GM18868 (cell line): Measurements from ENCODE around the gene UCHL3.

Source experiments
- ATAC-seq: cut with Tn5 transposase; IDR thresholded peaks from one replicate; pipeline ENCODE4 v1.9.1; 2021; ENCODE audit warnings: mild to moderate bottlenecking, moderate library complexity; ENCODE audit not compliant: unreplicated experiment

UCHL3 gene

DNA sequence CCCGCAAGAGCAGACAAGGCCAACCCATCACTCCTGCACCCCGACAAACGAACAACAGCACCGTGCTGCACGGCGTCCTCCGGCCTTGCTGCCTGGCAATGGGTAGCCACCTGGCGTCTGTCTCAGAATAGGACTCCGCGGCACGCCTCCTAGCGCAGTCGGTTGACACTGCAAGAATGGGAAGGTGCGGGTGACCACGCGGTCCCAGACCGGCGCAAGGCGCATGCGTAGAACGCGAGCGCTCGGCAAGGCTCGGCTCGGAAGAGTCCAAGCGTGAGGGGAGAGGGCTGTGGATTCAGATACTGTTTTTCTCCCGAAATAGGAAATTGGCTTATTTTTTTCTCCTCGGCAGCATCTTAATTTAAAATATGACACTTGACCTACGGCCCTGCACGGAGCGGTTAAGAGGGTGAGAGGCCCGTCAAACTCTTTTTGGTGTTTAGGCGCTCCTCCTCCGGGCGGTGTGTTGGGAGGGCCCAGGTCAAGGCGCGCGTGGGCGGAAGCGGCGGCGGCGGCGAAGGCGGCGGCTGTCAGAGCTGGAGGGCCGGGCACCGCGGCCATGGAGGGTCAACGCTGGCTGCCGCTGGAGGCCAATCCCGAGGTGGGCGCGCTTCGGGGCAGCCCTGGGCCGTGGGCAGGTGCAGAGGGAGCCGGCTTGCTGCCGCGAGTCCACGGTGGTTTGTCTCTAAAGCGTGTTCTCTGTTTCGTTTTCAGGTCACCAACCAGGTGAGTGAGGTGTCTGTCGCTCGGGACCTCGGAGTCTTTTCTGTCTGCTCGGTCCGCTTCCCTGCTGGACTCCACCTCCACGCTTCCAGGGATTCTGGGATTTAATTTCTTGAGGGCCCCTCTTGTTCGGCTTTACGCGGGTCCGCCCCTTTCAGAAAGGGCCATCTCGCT, at the start of gene UCHL3:
Gene UCHL3, plus strand, starts transcription at position 530 of the 897 bp plus-strand sequence. Its CDS starts 30 bp downstream, at position 560.
- peak; percentile 97 for ATAC-seq

- no peak for ATAC-seq
Measured at GRCh38 chr13:75505327-75505726, 44.3 kb upstream of the UCHL3 start.

GRCh38 chr13:75506018-75506417, 43.6 kb upstream of the UCHL3 start:
- ATAC-seq, result no peak

- ATAC-seq, result peak; percentile 48
Measured at GRCh38 chr13:75507027-75508001, 42.3 kb upstream of the UCHL3 start.

GRCh38 chr13:75508002-75508548, 41.5 kb upstream of the UCHL3 start:
- no peak for ATAC-seq

DNA sequence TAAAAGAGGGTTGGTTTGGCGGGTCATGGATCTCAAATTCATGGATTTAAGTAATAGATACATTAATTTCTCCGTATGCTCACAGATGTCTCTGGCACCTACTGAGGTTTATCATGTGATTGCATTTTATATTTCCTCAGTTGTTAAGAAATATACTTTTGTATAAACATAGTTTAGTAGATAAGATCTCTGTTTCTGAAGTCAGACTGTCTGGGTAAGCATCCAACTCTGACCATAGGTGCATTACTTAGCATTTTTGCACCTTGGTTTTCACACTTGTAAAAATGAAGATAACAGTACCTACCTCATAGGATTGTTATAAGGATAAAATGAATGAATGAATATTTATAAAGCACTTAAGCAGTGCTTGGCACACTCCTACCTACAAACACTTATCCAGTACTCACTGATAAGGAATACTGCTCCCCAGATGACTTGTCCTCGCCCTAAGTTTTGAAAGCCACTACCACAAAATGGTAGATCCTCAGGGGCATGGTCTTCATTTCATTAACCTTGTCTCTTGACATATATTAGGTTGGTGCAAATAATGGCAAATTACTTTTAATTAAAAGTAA, 38.5 kb upstream of the UCHL3 start:
- ATAC-seq, result no peak

- peak; percentile 83 for ATAC-seq
Measured at GRCh38 chr13:75512253-75512652, 37.3 kb upstream of the UCHL3 start.

DNA sequence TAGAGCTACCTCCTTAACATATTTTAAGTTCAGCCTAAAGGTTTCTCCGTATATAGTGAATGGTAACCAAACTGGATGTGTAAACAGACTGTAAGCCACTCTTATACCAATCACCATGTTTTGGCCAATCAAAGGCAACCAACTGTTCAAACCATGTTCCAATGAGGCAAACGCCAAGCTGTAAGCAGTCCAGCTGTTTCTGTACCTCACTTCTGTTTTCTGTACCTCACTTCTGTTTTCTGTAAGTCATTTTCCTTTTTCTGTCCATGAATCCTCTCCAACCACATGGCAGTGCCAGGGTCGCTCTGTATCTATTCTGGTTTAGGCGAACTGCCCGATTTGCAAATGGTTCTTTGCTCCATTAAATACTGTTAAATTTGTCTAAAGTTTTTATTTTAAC, 36.3 kb upstream of the UCHL3 start:
- ATAC-seq, result no peak

- peak; percentile 38 for ATAC-seq
Measured at GRCh38 chr13:75514080-75514995, 35.3 kb upstream of the UCHL3 start.

DNA sequence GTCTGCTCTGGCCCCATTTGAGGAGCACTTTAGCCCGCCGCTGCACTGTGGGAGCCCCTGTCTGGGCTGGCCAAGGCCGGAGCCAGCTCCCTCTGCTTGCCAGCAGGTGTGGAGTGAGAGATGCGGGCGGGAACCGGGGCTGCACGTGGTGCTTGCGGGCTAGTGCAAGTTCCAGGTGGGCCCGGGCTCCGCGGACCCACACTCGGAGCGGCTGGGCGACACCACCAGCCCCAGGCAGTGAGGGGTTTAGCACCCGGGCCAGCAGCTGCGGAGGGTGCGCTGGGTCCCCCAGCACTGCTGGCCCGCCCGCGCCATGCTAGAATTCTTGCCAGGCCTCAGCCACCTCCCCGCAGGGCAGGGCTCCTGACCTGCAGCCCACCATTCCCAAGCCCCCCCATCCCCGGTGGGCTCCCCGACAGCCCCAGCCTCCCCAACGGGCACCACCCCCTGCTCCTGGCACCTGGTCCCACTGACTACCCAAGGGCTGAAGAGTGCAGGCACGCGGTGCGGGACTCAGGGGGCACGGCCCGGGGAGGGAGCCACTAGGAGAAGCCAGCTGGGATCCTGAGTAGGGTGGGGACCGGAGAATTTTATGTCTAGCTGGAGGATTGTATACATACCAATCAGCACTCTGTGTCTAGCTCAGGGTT, 31.0 kb upstream of the UCHL3 start:
- no peak for ATAC-seq

DNA sequence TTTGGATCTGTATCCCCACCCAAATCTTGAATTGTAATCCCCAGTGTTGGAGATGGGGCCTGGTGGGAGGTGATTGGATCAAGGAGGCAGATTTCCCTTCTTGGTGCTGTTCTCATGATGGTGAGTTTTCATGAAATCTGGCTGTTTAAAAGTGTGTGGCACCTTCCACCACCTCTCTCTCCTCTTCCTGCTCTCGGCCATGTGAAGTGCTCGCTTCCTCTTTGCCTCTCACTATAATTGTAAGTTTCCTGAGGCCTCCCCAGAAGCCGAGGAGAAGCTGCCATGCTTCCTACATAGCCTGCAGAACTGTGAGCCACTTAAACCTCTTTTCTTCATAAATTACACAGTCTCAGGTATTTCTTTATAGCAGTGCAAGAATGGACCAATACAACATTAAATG, 27.6 kb upstream of the UCHL3 start:
- ATAC-seq, result no peak

DNA sequence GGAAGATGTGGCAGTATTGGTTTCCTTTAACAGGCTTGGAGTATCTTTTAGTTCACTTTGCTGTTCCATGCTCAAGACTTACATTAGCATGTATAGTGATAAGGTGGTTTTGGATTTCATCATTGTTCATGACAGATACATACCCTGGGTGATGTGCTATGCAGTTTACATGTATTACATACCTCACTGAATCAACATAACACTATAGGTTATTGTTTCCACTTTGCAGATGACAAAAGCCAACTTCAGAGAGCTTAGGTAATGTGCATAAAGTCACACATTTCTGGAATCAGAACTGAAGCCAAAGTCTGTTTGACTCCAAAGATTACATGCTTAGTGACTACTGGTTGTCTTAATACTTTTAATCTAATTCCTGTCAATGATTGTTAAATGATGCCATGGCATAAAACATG, 19.0 kb upstream of the UCHL3 start:
- peak; percentile 57 for ATAC-seq

- ATAC-seq, result no peak
Measured at GRCh38 chr13:75533861-75534260, 15.7 kb upstream of the UCHL3 start.

GRCh38 chr13:75537401-75538365, 11.9 kb upstream of the UCHL3 start, which contains the start of gene COMMD6:
TSS of gene COMMD6 (minus strand) at chr13:75537841. CDS start at chr13:75537805, 36 bp downstream.
- peak; percentile 97 for ATAC-seq

- peak; percentile 30 for ATAC-seq
Measured at GRCh38 chr13:75541287-75541686, 8.3 kb upstream of the UCHL3 start.

DNA sequence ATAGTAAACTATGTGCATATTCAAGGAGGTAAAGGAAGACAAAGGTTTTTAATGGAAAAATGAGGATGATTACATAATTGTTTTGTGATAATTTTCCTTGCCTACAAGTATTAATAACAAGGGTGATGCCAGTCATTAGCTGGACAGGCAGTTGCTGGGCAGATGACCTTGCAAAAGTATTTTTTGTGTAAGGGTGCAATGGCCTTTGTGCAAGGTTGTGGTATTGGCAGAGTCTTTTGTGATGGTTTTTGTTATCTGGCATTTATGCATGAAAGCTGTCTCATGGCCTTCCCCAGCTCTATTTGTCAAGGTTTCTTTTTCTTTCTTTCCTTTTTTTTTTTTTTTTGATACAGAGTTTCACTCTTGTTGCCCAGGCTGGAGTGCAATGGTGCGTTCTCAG, 7.6 kb upstream of the UCHL3 start:
- no peak for ATAC-seq

DNA sequence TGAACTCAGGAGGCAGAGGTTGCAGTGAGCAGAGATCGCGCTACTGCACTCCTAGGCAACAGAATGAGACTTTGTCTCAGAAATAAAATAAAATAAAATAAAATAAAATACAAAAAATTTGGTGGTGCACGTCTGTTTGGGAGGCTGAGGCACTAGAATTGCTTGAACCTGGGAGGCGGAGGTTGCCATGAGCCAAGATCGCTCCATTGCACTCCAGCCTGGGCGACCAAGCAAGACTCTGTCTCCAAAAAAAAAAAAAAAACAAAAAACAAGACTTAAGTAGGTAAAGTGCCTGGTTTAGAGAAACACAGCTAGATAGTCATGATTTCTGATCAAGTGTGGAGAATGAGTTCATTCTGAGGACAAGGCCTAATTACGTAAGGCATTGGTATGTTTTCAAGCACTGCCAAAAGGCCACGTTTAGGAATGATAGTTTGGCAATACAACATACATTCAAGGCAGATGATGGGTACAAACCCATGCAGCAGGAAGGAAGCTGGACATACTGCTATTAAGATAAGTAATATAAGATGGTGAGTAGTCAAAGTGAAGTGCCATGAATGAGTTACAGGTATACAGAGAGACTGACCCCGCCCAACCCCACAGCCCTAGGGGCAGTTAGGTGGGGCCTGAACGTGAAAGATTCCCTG, 4.8 kb upstream of the UCHL3 start:
- no peak for ATAC-seq
